AG09309 (cell line): Measurements from ENCODE around the gene SFXN4.
"Not testable (repeated sequence)": the region's sequence is repeated elsewhere in the genome, so short reads cannot be mapped to it uniquely, and the experiment has no call there.

Experiments used
- DNase-seq: peaks from one replicate; pipeline ENCODE4 v3.0.0-alpha.2; 2010; ENCODE audit warnings: low read depth
- H3K4me3 ChIP-seq: 2 replicates; pipeline ENCODE4 v1.5.1; 2011; ENCODE audit warnings: mild to moderate bottlenecking, low read depth, low read length, moderate library complexity; ENCODE audit not compliant: control insufficient read depth
- TF ChIP-seq, protein P1 (sequence below): IDR thresholded peaks from 2 replicates; pipeline ENCODE4 v1.5.1; 2011; ENCODE audit warnings: mild to moderate bottlenecking, low read depth, low read length, inconsistent platforms; ENCODE audit not compliant: insufficient read depth, control insufficient read depth; ENCODE audit errors: missing control alignments

The SFXN4 gene

DNA sequence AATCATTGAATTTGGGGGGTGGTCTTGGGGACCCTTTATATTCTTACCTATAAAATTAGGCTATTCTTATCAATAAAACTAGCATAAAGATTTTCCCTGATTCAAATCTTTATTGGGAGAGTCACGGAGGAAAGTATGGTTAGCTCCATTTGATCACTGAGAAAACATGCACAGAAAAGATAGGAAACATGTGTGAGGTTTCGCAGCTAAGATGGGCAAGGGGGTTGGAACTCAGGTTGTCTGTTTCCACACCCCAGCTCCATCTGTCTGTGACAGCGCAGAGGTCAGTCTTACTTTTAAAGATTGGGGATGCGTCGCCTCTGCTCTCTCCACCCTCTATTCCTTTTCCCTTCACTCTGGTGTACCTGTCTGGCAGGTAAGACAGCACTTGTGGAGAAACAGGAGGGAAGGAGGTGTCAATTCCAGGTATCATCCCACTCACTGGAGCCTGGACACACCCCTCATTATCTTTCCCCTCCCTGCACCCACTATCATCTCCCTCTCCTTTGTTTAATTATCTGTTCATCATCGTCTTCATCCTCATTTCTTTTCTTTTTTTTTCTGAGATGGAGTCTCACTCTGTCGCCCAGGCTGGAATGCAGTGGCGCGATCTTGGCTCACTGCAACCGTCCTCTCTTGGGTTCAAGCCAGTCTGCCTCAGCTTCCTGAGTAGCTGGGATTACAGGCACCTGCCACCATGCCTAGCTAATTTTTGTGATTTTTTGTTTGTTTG is 64.0 kb downstream of the SFXN4 start:
- H3K4me3 ChIP-seq = no peak overlapping the region
- DNase-seq = no peak
- TF ChIP-seq, protein P1, sequence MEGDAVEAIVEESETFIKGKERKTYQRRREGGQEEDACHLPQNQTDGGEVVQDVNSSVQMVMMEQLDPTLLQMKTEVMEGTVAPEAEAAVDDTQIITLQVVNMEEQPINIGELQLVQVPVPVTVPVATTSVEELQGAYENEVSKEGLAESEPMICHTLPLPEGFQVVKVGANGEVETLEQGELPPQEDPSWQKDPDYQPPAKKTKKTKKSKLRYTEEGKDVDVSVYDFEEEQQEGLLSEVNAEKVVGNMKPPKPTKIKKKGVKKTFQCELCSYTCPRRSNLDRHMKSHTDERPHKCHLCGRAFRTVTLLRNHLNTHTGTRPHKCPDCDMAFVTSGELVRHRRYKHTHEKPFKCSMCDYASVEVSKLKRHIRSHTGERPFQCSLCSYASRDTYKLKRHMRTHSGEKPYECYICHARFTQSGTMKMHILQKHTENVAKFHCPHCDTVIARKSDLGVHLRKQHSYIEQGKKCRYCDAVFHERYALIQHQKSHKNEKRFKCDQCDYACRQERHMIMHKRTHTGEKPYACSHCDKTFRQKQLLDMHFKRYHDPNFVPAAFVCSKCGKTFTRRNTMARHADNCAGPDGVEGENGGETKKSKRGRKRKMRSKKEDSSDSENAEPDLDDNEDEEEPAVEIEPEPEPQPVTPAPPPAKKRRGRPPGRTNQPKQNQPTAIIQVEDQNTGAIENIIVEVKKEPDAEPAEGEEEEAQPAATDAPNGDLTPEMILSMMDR = no peak

DNA sequence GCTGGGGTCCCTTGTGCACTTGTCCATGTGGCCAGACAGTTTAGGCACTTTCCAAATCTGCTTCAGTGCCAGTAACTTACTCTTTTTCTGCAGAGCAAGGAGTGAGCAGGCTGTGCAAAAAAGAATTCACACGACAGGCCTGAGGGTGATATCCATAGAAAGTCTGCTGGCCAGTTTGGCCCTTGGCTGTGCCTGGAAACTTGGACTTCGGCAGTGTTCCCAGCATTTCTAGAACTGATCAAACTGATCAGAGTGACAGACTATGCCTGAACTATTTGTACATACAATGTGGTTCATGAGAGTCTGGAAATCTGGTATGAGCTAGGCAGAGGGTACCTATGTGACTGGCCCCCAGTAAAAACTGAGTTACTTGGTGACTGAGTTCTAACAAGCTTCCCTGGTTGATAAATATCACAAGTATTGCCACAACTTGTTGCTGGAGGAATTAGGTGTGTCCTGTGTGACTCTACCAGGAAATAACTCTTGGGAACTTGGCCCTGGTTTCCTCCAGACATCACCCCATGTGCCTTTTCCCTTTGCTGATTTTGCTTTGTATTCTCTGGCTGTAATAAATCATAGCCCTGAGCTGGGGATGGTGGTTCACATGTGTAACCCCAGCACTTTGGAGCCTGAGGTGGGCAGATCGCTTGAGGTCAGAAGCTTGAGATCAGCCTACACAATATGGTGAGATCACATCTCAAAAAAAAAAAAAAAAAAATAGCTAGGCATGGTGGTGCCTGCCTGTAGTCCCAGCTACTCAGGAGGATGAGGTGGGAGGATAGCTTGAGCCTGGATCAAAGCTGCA is 64.9 kb downstream of the SFXN4 start:
- H3K4me3 ChIP-seq = no peak overlapping the region
- DNase-seq = no peak
- TF ChIP-seq, protein P1 = no peak

DNA sequence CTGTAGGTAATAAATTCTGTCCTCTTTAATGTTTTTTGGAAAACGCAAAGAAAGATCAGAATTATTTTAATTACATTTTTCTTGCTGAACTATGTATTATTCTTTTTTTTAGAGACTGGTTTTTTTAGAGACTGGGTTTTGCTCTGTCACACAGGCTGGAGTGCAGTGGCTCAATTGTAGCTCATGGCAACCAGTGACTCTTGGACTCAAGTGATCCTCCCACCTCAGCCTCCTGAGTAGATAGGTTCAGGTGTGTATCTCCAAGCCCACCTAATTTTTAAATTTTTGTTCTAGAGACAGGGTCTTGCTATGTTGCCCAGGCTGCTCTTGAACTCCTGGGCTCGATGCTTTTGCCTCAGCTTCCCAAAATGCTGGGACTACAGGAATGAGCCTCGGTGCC is 66.9 kb downstream of the SFXN4 start:
- no peak overlapping the region for H3K4me3 ChIP-seq
- DNase-seq = no peak
- TF ChIP-seq, protein P1 = no peak

DNA sequence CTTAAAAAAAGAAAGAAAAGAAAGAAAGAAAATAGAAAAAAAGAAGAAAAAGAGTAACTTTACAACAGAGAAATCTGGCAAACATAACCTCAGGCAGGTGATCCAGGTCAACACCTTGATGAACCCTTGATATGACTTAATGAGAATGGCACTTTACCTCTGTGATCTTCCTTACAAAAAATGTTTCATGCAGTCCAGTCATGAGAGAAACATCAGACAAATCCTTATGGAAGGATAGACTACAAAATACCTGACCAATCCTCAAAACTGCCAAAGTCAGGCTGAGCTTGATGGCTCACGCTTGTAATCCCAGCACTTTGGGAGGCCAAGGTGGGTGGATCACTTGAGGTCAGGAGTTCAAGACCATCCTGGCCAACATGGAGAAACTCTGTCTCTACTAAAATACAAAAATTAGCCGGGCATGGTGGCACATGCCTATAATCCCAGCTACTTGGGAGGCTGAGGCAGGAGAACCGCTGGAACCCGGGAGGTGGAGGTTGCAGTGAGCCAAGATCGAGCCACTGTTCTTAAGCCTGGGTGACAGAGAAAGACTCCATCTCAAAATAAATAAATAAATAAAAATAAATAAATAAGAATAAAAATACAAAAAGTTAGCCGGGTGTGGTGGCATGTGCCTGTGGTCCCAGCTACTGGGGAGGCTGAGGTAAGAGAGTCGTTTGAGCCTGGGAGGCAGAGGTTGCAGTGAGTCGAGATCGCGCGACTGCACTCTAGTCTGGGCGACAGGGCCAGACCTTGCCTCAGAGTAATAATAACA is 68.7 kb downstream of the SFXN4 start:
- not testable (repeated sequence) for H3K4me3 ChIP-seq, DNase-seq

DNA sequence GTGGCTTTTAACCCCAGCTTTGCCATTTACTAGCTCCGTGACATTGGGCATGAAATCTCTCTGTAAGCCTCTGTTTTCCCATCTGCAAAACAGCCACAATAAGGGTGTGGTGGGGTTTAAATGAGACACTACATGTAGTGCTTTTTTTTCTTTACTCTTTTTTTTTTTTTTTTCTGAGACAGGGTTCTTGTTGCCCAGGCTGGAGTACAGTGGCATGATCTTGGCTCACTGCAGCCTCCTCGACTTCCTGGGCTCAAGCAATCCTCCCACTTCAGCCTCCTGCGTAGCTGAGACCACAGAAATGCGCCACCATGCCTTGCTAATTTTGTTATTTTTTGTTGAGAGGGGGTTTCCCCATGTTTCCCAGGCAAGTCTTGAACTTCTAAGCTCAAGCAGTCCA is 69.9 kb downstream of the SFXN4 start:
- TF ChIP-seq, protein P1 = no peak
- no peak overlapping the region for H3K4me3 ChIP-seq
- no peak for DNase-seq

DNA sequence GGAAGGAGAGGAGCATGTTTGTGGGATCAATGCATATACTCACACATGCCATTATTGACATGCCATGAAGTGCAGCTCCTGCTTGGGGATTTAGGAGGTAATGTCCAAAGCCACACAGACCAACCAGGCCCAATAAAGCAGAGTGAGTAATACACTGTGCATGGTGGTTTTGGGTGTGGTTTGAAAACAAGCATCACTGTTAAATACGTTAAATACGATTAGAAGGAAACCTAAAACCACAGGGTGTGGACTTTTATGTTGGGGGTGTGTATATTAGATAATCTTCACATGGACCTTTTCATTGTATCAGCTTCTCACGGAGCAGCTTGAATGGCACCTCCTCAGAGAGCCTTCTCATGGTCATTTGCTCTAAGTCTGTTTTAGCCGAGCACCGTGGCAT is 74.5 kb downstream of the SFXN4 start:
- peak; percentile 65 for DNase-seq
- H3K4me3 ChIP-seq = no peak overlapping the region
- TF ChIP-seq, protein P1 = no peak
